ENCODE data around the gene INSR. TPM values are rescaled to one million over a fixed set of nuclear protein-coding genes. Genes with fewer than 3 reads are reported as not detected.

Gene INSR
- total RNA-seq (1 to 10 TPM; 1.2 TPM), polyA plus RNA-seq (not detected)

DNA sequence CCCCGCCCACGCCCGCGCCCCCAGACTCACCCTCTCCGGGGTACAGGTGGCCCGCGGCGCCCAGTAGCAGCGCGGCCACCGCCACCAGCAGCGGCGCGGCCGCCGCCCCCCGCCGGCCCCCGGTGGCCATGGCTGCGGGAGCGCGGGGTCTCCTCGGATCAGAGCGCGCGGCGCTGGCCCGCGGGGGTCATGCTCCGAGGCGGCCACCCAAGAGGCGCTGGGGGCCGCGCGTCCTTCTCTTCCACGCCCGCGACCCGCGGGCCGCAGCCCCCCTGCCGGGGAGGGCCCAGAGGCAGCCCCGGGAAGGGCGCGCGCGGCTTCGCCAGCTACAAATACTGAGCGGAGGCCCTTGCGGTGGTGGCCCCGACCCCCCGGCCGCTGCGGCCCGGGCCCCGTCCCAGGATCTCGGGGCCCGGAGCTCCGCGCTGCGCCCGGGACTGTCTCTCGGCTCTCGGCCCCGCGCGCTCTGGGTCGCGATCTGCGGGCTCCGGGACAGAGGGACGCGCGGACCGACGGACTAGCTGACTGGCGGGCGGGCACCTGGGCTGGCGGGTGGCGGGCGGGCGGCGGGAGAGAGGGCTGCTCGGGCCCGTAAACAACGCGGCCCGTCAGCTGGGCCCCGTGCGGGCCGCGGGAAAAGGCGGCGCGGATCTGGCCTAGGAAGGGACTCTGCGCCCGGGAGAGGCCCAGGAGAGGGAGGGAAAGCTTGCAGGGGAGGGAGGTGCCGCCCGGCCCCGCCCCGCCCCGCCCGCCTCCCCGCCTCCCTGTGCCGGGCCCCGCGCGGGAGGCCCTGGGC is at the start of gene INSR:
Gene INSR (minus strand): TSS at position 653 of the 796 bp plus-strand sequence. CDS start 523 bp downstream, at position 130.
- peaks cover 8% of the 10 kb centered on the region for H3K4me1 ChIP-seq (ENCODE audit: insufficient read depth, low read length)
- H3K27me3 Mint-ChIP-seq, result peaks cover 41 to 59% of the 10 kb centered on the region in 2 donors

GRCh38 chr19:7342143-7342542 is 47.9 kb upstream of the INSR start:
- ChIA-PET POLR2A (no interaction called here), CTCF (interaction anchor here (1.0 to 3.4 kb wide), 9 partner anchors 8 to 243 kb away, joined by 3 to 31 read pairs (median 8); no protein-coding TSS in a partner anchor)
- peaks cover 0 to 4% (median 0%) of the 10 kb centered on the region in 3 donors for H3K36me3 Mint-ChIP-seq
- H3K36me3 ChIP-seq (ENCODE audit: insufficient read depth, low read length), result no peaks in the 10 kb centered on the region
- DNase-seq, result no peak
- H3K27ac Mint-ChIP-seq, result peak overlapping the region in 3 of 8 donors; percentile 32 to 61 (median 40)
- H3K4me1 Mint-ChIP-seq, result peaks cover 47 to 70% (median 60%) of the 10 kb centered on the region in 3 donors
- H3K4me3 ChIP-seq (ENCODE audit: low read length), result no peak overlapping the region
- H3K4me1 ChIP-seq (ENCODE audit: insufficient read depth, low read length), result peaks cover 65% of the 10 kb centered on the region
- H3K27ac ChIP-seq (ENCODE audit: low read depth, low read length), result no peak overlapping the region
- H3K27me3 ChIP-seq (ENCODE audit: insufficient read depth, low read length, poor library complexity, severe bottlenecking), result no peaks in the 10 kb centered on the region
- H3K9me3 ChIP-seq (ENCODE audit: low read length), result no peaks in the 10 kb centered on the region
- peak overlapping the region in 2 of 7 donors; percentile 0 to 69 for H3K4me3 Mint-ChIP-seq
- H3K9me3 Mint-ChIP-seq, result no peaks in the 10 kb centered on the region
- no peaks in the 10 kb centered on the region for H3K27me3 Mint-ChIP-seq

More for the DNA sequence above, at the start of gene INSR:
- Mint-ChIP-seq H3K4me1 (peaks cover 5 to 17% (median 9%) of the 10 kb centered on the region in 3 donors), H3K27ac (no peak within 1 kb of the TSS), H3K4me3 (peak within 1 kb of the TSS; percentile 50 to 60 (median 55)), H3K36me3 (no peaks in the 10 kb centered on the region), H3K9me3 (no peaks in the 10 kb centered on the region)
- Histone ChIP-seq H3K27me3 (ENCODE audit: insufficient read depth, low read length, poor library complexity, severe bottlenecking) (peaks cover 6% of the 10 kb centered on the region), H3K27ac (ENCODE audit: low read depth, low read length) (no peak within 1 kb of the TSS), H3K9me3 (ENCODE audit: low read length) (no peaks in the 10 kb centered on the region), H3K36me3 (ENCODE audit: insufficient read depth, low read length) (no peaks in the 10 kb centered on the region), H3K4me3 (ENCODE audit: low read length) (peak within 1 kb of the TSS; percentile 15)
- DNase-seq, result peak in 1 of 5 donors; percentile 21
- ChIA-PET POLR2A (no interaction called here), CTCF (no interaction called here)

DNA sequence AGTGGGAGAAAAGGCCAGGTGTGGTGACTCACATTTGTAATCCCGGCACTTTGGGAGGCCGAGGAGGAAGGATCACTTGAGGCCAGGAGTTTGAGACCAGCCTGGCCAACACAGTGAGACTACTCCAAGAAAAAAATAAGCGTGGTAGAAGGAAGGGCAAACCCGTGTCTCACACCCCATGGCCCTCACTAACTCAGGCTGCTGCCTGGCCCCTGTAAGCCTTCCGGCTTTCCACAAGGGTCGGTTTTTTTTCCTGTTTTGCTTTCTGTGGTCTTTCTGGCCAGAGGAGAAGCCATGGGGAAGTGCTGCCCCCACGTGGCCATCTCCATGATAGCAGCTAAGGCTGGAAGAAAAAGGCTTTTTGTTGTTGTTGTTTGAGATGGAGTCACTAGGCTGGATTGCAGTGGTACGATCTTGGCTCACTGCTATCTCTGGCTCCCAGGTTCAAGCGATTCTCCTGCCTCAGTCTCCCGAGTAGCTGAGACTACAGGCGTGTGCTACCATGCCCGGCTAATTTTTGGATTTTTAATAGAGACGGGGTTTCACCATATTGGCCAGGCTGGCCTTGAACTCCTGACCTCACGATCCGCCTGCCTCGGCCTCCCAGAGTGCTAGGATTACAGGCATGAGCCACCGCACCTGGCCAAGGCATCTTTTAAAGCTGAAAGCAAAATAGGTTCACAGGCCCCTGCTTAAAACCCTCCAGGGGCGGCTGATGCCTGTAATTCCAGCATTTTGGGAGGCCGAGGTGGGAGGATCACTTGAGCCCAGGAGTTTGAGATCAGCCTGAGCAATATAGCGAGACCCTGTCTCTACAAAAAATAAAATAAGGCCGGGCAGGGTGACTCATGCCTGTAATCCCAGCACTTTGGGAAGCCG is 47.0 kb upstream of the INSR start:
- peak overlapping the region; percentile 17 to 64 (median 41) for H3K4me3 Mint-ChIP-seq
- no peaks in the 10 kb centered on the region for H3K27me3 ChIP-seq (ENCODE audit: insufficient read depth, low read length, poor library complexity, severe bottlenecking)
- no peaks in the 10 kb centered on the region for H3K9me3 Mint-ChIP-seq
- no peaks in the 10 kb centered on the region for H3K27me3 Mint-ChIP-seq
- peak; percentile 63 to 85 (median 78) for DNase-seq
- POLR2A ChIA-PET, result interaction anchor here (1.0 kb wide), 1 partner anchor 9 kb away, joined by 3 read pairs; no protein-coding TSS in a partner anchor
- peaks cover 0 to 4% (median 0%) of the 10 kb centered on the region in 3 donors for H3K36me3 Mint-ChIP-seq
- H3K36me3 ChIP-seq (ENCODE audit: insufficient read depth, low read length), result no peaks in the 10 kb centered on the region
- no peak overlapping the region for H3K27ac ChIP-seq (ENCODE audit: low read depth, low read length)
- CTCF ChIA-PET, result interaction anchor here (0.6 to 3.4 kb wide), 16 partner anchors 9 to 272 kb away, joined by 3 to 31 read pairs (median 4); partner anchors contain the start of gene ZNF557
- peak overlapping the region; percentile 61 to 94 (median 77) for H3K27ac Mint-ChIP-seq
- peaks cover 63% of the 10 kb centered on the region for H3K4me1 ChIP-seq (ENCODE audit: insufficient read depth, low read length)
- peaks cover 45 to 68% (median 57%) of the 10 kb centered on the region in 3 donors for H3K4me1 Mint-ChIP-seq
- no peaks in the 10 kb centered on the region for H3K9me3 ChIP-seq (ENCODE audit: low read length)
- H3K4me3 ChIP-seq (ENCODE audit: low read length), result no peak overlapping the region

GRCh38 chr19:7337380-7338194 is 43.4 kb upstream of the INSR start:
- Histone ChIP-seq H3K27ac (ENCODE audit: low read depth, low read length) (no peak overlapping the region), H3K4me1 (ENCODE audit: insufficient read depth, low read length) (peaks cover 38% of the 10 kb centered on the region)
- H3K9me3 Mint-ChIP-seq, result no peaks in the 10 kb centered on the region

GRCh38 chr19:7336321-7336973 is 42.2 kb upstream of the INSR start:
- Histone ChIP-seq H3K4me3 (ENCODE audit: low read length) (no peak overlapping the region), H3K9me3 (ENCODE audit: low read length) (no peaks in the 10 kb centered on the region), H3K27ac (ENCODE audit: low read depth, low read length) (no peak overlapping the region), H3K4me1 (ENCODE audit: insufficient read depth, low read length) (peaks cover 27% of the 10 kb centered on the region), H3K27me3 (ENCODE audit: insufficient read depth, low read length, poor library complexity, severe bottlenecking) (no peaks in the 10 kb centered on the region), H3K36me3 (ENCODE audit: insufficient read depth, low read length) (no peaks in the 10 kb centered on the region)
- H3K4me1 Mint-ChIP-seq, result peaks cover 27 to 33% (median 30%) of the 10 kb centered on the region in 3 donors
- H3K9me3 Mint-ChIP-seq, result no peaks in the 10 kb centered on the region
- H3K27me3 Mint-ChIP-seq, result peaks cover 0 to 3% of the 10 kb centered on the region in 2 donors
- CTCF ChIA-PET, result interaction anchor here (0.6 to 2.1 kb wide), 6 partner anchors 9 to 1286 kb away, joined by 3 to 7 read pairs (median 4); partner anchors contain the start of gene ARHGEF18
- POLR2A ChIA-PET, result no interaction called here
- peak overlapping the region in 1 of 7 donors; percentile 59 for H3K4me3 Mint-ChIP-seq
- peak overlapping the region in 1 of 8 donors; percentile 61 for H3K27ac Mint-ChIP-seq
- no peak for DNase-seq
- no peaks in the 10 kb centered on the region for H3K36me3 Mint-ChIP-seq

More at GRCh38 chr19:7337380-7338194, 43.4 kb upstream of the INSR start:
- H3K27ac Mint-ChIP-seq, result peak overlapping the region in 5 of 8 donors; percentile 30 to 81 (median 62)
- H3K27me3 ChIP-seq (ENCODE audit: insufficient read depth, low read length, poor library complexity, severe bottlenecking), result no peaks in the 10 kb centered on the region
- H3K4me3 Mint-ChIP-seq, result peak overlapping the region in 6 of 7 donors; percentile 9 to 85 (median 44)
- no peaks in the 10 kb centered on the region for H3K9me3 ChIP-seq (ENCODE audit: low read length)
- CTCF ChIA-PET, result interaction anchor here (0.6 to 2.1 kb wide), 5 partner anchors 8 to 235 kb away, joined by 3 to 7 read pairs (median 5); no protein-coding TSS in a partner anchor
- no peaks in the 10 kb centered on the region for H3K36me3 Mint-ChIP-seq
- no peaks in the 10 kb centered on the region for H3K36me3 ChIP-seq (ENCODE audit: insufficient read depth, low read length)
- H3K27me3 Mint-ChIP-seq, result peaks cover 0 to 3% of the 10 kb centered on the region in 2 donors
- peaks cover 27 to 40% (median 35%) of the 10 kb centered on the region in 3 donors for H3K4me1 Mint-ChIP-seq
- POLR2A ChIA-PET, result no interaction called here
- peak in 1 of 5 donors; percentile 33 for DNase-seq
- H3K4me3 ChIP-seq (ENCODE audit: low read length), result no peak overlapping the region

GRCh38 chr19:7333198-7334118 is 39.2 kb upstream of the INSR start:
- DNase-seq, result no peak
- H3K4me1 ChIP-seq (ENCODE audit: insufficient read depth, low read length), result peaks cover 19% of the 10 kb centered on the region
- H3K27ac ChIP-seq (ENCODE audit: low read depth, low read length), result no peak overlapping the region
- ChIA-PET POLR2A (no interaction called here), CTCF (interaction anchor here (1.5 kb wide), 1 partner anchor 21 kb away, joined by 5 read pairs; no protein-coding TSS in a partner anchor)
- H3K4me1 Mint-ChIP-seq, result peaks cover 18 to 20% (median 19%) of the 10 kb centered on the region in 3 donors
- H3K9me3 ChIP-seq (ENCODE audit: low read length), result no peaks in the 10 kb centered on the region
- H3K36me3 Mint-ChIP-seq, result no peaks in the 10 kb centered on the region
- H3K27me3 ChIP-seq (ENCODE audit: insufficient read depth, low read length, poor library complexity, severe bottlenecking), result no peaks in the 10 kb centered on the region
- H3K36me3 ChIP-seq (ENCODE audit: insufficient read depth, low read length), result no peaks in the 10 kb centered on the region
- no peaks in the 10 kb centered on the region for H3K9me3 Mint-ChIP-seq
- no peak overlapping the region for H3K4me3 ChIP-seq (ENCODE audit: low read length)
- H3K27ac Mint-ChIP-seq, result no peak overlapping the region
- no peak overlapping the region for H3K4me3 Mint-ChIP-seq
- H3K27me3 Mint-ChIP-seq, result peaks cover 0 to 3% of the 10 kb centered on the region in 2 donors

All from CD8-positive, alpha-beta memory T cell (primary cell).